Sciatic nerve (tissue), 2 donors: Measurements from ENCODE around the gene FOSL1. TPM values are rescaled to one million over a fixed set of nuclear protein-coding genes. Genes with fewer than 3 reads are reported as not detected.
A peak's percentile ranks its signal among the peaks of the same experiment; 100 is the strongest.

Experiments
- ATAC-seq: fragments of 200-7000 bp; cut with Tn5 transposase; one replicate; pipeline ENCODE4 v1.9.1; 2020; ENCODE audit warnings: mild to moderate bottlenecking, moderate library complexity
- DNase-seq: peaks from one replicate; pipeline ENCODE4 v3.0.0-alpha.2; 2020; ENCODE audit warnings: low spot score
- intact Hi-C: fragments of 100-400 bp; cut with DNase I; formaldehyde crosslinking; loops from one replicate; pipeline ENCODE4 v1.14.2; 2022
- total RNA-seq: library from RNA; stranded (reverse); fragmentation: NEBNext Ultra II Directional; extraction: Animal tissue kit (Norgen Biotek cat#: 25700); gene quantifications from one replicate; pipeline ENCODE4 v1.2.1, GENCODE V29; 2021
- donor health status: DM: no; HTN: no; CAD: no.
- donor health status: DM: no; HTN: no; CAD: no.

FOSL1 gene
- total RNA-seq, 1 donor from 2014 or later, result 5.6 TPM

DNA sequence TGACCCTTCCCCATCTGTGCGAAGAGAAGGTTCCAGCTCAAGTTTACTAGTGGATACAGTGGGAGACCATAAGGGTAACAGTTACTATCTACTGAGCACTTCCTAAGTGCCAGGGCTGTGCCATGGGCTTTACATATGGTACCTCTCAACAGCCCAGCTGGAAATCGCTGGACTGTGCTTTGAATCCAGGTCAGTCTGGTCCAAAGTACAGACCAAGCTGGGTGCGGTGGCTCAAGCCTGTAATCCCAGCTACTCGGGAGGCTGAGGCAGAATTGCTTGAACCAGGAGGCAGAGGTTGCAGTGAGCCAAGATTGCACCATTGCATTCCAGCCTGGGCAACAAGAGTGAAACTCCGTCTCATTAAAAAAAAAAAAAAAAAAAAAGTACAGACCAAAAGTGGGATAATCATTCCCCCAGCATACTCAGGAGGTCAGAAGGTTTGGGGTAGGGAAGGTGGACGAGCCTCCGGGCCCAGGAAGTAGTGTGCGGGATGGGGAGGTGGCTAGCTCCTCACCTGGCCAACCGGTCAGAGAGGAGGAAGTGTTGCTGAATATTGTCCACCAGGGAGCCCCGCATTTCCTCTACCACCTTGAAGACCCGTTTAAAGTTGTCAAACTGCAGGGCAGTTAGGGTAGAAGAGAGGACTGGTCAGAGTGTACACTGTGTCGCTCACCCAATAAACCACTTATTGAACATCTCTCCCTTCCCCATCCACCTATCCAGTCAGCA is 14.2 kb downstream of the FOSL1 start:
- intact Hi-C loops, result loop anchor here (10.0 kb wide), 1 partner anchor 99 kb away; no protein-coding TSS in a partner anchor
- DNase-seq (no peak), ATAC-seq (no peak)

DNA sequence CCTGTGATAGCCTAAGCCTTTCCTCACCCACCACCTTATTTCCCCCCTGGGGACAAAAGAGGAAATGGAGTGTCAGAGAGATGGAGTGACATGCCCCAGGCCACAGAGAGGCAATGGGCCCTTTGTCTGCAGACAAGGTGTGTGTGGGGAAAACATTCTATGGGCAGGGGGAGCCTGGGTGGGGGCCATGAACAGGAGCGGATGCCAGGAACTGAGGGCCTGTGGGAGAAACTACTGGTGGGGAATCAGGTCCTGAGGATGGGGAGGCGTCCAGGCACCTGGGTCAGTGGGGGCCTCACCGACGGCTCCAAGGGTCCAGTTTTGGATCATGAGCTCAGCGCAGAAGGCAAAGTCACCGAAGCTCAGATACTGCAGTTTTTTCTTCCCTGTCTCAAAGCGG is 15.0 kb downstream of the FOSL1 start:
- no peak for ATAC-seq
- intact Hi-C loops, result loop anchor here (10.0 kb wide), 1 partner anchor 100 kb away; no protein-coding TSS in a partner anchor
- no peak for DNase-seq

DNA sequence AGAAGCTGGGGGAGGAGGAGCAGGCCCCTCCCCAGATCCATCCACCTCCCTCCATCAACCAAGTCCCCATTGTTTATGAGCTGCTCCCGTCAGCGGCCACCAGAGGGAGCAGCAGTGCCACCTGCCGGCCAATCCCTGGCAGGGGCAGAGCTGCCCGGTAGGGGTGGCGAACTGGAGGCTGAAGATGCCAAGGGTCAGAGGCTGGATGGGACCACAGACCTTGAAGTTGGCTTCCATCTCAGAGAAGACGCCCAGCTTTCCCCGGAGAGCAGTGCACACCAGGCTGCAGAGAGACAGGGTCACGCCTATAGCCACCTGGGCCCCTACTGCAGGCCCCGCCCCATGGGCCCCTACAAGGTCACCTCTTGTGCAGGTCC is 15.5 kb downstream of the FOSL1 start:
- ATAC-seq, result no peak
- peak; percentile 85 for DNase-seq
- intact Hi-C loops, result loop anchor here (10.0 kb wide), 1 partner anchor 100 kb away; no protein-coding TSS in a partner anchor

DNA sequence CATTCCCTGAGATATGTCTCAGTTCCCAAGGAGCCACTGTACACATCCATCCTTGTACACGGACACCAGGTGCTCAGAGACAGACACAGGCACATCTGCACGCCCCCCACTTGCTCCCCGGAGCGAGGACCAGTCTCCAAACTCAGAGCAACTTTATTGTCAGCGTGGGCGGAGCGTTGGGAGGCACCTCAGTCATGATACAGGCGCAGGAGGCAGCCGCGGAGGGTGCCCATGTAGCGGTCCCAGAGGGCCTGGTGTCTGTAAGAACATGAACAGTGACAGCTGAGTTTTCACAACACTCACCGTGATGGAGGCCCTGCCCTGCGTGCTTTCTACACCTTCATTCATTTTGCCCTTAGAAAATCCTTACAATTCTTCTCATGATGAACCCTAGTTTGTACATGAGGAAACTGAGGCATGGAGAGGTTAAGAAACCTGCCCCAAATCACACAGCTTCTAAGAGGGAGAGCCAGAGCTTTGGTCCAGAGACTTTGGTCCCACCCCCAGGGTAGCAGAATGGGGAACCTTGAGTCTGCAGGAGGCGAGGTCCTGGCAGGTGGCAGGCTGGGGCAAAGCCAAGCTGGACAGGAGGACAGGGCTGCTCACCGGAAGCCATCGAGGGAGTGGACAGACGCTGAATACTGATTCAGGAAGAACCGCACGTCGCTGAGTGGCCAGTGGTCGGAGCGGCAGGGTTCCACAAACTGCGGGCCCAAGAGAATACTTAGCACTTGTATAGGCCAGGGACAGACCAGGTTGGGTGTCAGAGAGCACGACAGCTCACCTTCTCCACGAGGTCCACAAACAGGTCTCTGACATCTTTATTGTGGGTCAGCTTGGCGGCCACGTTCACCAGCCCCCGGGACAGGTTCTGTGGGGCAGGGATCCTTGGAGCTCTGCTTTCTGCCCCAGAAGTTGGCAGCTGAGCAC is 16.1 kb downstream of the FOSL1 start:
- ATAC-seq, result no peak
- intact Hi-C loops, result loop anchor here (10.0 kb wide), 1 partner anchor 101 kb away; no protein-coding TSS in a partner anchor
- no peak for DNase-seq

DNA sequence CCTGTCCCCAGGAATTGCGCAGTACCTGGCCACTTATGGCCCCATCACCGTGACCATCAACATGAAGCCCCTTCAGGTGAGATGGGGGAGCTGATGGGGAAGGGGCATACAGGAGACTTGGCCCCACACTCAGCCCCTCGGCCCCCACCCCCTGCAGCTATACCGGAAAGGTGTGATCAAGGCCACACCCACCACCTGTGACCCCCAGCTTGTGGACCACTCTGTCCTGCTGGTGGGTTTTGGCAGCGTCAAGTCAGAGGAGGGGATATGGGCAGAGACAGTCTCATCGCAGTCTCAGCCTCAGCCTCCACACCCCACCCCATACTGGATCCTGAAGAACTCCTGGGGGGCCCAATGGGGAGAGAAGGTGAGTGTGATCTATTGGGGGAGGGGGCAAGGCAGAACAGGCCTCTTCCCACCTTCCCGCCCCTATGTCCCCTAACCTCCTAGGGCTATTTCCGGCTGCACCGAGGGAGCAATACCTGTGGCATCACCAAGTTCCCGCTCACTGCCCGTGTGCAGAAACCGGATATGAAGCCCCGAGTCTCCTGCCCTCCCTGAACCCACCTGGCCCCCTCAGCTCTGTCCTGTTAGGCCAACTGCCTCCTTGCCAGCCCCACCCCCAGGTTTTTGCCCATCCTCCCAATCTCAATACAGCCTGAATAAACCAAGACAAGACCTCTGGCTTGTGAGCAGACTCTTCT is 17.0 kb downstream of the FOSL1 start:
- ATAC-seq, result no peak
- DNase-seq, result no peak
- intact Hi-C loops, result loop anchor here (10.0 kb wide), 1 partner anchor 102 kb away; no protein-coding TSS in a partner anchor

DNA sequence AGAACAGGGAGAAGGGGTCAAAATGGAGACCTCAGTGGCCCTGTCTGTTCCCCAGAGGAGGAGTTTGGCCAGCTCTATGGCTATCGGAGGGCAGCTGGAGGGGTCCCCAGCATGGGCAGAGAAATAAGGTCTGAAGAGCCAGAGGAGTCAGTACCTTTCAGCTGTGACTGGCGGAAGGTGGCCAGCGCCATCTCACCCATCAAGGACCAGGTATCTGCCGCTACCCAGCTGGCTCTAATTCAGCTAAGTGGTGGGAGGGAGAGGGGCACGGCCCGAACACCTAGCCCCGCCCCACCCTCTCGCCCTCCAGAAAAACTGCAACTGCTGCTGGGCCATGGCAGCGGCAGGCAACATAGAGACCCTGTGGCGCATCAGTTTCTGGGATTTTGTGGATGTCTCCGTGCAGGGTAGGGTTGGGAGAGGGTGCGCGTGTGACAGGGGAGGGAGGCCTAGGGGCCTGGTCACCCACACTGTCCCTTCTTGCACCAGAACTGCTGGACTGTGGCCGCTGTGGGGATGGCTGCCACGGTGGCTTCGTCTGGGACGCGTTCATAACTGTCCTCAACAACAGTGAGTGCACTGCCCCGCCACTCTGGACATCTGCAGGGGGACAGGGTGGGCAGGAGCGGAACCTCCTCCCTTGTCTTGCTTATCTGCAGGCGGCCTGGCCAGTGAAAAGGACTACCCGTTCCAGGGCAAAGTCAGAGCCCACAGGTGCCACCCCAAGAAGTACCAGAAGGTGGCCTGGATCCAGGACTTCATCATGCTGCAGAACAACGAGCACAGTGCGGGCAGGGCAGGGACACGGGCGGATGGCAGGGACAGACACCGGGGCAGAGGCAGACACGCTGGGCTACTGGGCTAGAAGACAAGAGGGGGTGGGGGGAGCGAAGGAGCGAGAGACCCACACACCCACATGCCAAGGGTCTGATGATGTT is 17.8 kb downstream of the FOSL1 start:
- DNase-seq, result no peak
- ATAC-seq, result no peak
- intact Hi-C loops, result loop anchor here (10.0 kb wide), 1 partner anchor 102 kb away; no protein-coding TSS in a partner anchor

DNA sequence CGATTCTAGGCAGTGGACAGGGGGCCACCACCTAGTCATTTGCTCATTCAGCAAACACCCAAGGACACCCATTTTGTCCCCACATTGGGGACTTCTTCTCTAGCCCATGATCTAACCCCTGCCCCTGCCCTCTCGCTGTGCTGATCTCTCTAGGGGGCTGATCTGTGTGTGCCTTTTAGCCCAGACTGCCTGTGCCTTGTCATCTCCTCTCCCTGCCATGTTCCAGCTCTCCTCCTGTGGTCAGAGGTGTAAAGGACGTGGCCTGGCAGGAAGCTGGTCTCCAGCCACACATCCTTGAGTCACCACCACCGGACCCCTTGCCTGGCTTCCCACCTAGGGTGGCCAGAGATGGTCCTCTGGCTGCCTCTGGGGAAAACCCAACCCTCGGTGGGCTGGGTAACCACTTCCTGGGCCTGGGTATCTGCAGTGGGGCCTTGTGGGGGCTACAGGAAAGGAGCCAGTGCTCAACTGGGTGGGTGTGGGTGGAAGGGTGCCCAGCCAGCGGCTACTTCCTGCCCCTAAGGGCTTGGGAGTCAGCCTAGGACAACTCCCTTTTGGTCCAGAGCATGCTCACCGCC is 19.3 kb downstream of the FOSL1 start:
- ATAC-seq, result no peak
- DNase-seq, result no peak
- intact Hi-C loops, result loop anchor here (10.0 kb wide), 1 partner anchor 104 kb away; no protein-coding TSS in a partner anchor

DNA sequence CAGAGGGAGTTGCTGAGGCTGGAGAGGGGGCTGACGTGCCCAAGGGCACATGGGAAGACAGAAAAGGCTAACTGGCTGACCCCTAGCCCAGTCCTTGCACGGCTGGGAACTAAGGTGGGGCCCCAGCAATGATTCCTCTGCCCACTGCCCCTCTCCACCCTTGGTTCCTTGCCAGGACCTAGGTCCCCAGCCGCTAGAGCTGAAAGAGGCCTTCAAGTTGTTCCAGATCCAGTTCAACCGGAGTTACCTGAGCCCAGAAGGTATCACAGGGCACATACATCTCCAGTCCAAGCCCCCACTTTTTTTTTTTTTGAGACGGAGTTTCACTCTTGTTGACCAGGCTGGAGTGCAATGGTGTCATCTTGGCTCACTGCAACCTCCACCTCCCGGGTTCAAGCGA is 20.2 kb downstream of the FOSL1 start:
- intact Hi-C loops, result loop anchor here (10.0 kb wide), 1 partner anchor 105 kb away; no protein-coding TSS in a partner anchor
- no peak for DNase-seq
- no peak for ATAC-seq

DNA sequence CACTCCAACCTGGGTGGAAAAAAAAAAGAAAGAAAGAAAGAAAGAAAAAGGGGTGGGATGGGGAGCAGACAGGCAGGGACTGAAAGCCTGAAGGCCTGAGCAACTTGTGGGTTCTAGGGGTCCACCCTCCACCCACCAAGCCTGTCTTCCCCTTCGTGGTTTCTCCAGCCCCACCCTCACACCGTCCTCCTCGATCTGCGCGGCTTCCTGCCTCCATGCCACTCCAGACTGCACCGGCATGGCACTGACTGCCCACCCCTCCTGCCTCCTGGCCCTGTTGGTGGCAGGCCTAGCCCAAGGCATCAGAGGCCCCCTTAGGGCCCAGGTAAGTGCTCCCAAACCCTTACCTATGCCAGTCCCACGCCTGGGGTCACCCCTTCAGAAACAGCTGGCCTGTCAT is 20.6 kb downstream of the FOSL1 start, which contains the start of gene CTSW:
Gene CTSW, plus strand, starts transcription at position 221 of the 400 bp plus-strand sequence. Its CDS starts 18 bp downstream, at position 239.
- no peak for ATAC-seq
- no peak for DNase-seq
- intact Hi-C loops, result loop anchor here (10.0 kb wide), 1 partner anchor 105 kb away; no protein-coding TSS in a partner anchor

DNA sequence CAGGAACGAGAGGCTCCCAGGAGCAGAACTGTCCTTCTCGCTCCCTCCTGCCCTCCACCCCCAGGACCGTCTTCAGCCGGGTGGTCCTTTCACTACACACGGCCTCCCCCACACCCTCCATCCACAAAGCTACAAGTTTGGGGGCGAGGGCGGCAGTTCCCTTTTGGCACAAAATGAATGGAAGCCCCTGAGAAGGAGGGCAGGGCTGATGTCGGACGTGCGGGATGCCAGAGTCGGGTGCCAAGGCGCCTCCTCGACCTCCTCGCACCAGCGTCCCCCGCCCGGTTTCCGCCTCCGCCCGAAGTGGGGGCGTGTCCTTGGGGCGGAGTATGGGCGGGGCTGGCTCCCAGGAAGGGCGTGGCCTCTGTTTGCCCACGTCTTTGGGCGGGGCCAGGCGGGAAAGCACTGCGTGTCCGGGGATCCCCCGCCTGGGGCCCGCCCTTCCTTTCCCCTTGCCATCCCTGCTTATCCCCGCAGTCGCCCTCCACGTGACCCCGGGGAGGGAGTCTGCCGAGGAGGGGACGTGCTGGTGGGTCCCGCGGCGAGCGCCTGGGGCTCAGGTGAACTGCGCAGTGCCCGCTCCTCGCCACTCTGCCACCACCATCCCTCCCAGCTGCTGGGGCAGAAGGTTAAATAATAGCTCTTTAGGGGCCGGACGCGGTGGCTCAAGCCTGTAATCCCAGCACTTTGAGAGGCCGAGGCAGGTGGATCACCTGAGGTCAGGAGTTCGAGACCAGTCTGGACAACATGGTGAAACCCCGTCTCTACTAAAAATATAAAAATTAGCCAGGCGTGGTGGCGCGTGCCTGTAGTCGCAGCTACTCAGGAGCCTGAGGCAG is 26.7 kb downstream of the FOSL1 start:
- ATAC-seq (peak; percentile 98), DNase-seq (peak; percentile 97)
- intact Hi-C loops, result no loop called here

DNA sequence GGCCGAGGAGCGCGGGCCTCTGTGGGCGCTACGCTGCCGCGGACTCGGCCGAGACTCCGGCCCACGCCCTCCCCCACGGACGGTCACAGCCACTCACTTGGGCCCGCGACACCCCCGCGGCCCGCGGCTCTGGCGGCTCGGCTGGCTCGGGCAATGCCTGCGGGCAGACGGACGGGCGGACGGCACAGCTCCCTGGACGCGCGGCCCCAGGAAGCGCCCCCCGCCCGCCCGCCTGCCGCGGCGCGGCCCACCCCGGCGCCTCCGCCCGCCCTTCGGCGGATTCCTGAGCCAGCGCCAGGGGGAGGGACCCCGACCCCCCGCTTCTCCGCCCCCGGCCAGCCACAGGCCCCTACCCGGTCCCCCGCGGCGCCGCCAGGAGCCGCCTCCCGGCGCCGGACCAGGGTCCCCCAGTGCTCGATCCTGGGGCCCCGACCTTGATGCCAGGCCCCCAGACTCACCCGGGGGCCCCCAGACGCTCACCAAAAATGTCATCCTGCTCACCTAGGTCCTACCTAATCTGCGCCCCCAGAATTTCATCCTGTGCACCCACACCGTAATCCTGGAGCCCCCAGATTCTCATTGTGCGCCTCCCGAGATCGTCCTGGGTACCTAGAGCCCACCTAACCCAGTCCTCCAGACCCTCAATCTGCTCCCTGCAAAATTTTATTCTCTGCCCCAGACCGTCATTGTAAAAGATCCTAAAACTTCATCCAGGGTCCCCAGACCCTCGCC is 27.4 kb downstream of the FOSL1 start, which contains the start of gene EFEMP2:
Gene EFEMP2, minus strand, starts transcription at position 215 of the 732 bp plus-strand sequence. CDS start 446 bp downstream, outside the sequence.
- ATAC-seq (peak; percentile 41), DNase-seq (no peak)
- intact Hi-C loops, result no loop called here

DNA sequence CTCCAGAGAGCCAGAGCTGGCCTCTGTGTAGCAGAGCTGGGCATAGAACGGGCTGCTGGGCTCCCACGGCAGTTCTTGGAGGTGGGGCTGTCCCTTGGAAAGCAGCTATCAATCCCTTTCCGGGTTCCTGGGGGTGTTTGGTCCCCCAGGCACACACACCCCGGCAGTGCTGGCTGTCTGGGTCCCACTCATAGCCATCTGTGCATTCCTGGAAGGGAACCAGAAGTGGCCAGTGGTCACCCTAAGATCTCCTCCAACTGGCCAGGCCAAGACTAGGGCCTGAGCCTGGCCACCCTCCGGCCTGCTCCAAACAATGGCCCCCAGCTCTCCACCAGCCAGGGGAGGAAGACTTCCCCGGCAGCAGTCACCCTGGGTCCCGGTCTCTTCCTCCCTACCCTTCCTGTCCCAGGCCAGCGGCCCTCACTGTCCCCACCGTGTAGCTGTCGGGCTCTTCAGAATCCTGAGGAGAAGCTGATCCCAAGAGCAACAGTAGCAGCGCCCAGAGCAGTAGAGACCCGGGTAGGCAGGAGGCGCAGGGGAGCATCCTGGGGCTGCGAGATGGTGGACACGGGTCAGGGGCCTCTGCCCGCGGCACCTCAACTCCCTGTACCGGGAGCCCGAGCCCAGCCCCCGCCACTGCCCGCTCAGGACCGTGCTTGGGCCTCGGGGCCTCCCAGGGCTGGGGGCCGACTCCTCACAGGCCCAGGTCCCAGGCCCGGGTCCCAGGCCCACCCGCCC is 28.2 kb downstream of the FOSL1 start:
- ATAC-seq (peak; percentile 0), DNase-seq (no peak)
- intact Hi-C loops, result no loop called here

DNA sequence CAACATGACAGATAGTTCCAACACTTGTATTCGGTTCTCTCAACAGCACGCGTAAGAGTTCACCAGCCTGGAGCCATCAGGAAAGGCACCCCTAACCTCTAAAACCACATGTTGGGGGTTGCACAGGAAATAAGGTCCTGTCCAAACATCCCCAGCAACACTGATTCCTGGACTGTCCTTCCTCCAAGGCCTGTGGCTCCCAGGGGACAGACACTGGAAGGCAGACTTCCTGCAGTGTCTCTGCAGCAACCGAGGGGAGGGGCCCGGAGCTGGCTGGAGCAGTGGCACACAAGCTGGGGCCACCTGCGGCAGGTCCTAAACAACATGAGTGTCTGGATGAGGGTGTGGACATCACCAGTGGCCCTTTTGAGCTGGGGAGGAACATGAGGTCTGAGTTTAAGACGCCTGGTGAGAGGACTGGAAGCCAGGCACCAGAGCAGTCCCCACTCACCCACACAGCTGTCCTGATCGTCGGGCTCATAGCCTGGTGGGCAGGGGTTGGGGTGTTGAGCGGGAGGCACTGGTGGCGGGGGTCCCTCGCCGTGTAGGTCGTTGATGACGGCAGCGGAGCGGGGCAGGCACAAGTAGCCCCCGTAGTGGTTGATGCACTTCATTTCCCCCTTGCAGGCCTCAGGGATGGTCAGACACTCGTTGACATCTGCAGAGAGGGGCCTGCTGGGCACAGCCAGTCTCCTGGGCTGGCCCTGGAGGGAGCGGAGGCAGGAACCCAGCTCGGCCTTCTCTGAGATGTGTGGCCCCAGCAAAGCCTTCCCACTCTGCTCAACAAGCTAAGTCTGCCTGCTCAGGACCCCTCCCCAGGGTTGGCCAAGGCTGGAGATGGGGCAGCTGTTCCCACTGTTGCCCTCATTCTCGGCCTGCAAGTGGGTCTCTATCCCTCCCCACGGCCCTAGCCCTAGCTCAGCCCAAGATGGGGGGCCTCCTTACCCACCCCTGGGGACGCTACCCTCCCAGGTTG is 29.2 kb downstream of the FOSL1 start:
- ATAC-seq (no peak), DNase-seq (no peak)
- intact Hi-C loops, result no loop called here

DNA sequence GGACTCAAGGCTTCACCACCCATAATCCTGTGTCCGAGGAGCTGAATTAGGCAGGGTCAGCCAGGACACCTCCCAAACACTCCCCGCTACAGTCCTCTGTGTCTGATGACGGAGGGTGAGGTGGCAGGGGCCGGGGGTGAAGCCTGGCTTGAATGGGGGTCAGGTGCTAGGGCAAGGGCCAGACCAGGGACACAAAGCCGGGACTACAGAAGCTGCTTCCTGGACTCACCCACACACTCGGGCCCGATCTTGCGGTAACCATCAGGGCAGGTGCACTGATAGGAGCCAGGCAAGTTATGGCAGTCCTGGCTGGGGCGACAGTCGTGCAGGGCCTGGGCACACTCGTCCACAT is 29.9 kb downstream of the FOSL1 start:
- ATAC-seq, result no peak
- DNase-seq, result no peak
- intact Hi-C loops, result no loop called here
